NCI-H345 treated with DMSO at 0.1 percent for 48 hours (cell line): ENCODE results near the gene PHLDB3.
A peak's percentile ranks its signal among the peaks of the same experiment; 100 is the strongest.

Source experiments
- DNase-seq: peaks from one replicate; lab custom pipeline; 2025; ENCODE audit not compliant: unreplicated experiment; lab: John Stamatoyannopoulos, UW

The PHLDB3 gene

GRCh38 chr19:43471091-43471490 is 33.5 kb downstream of the PHLDB3 start:
- no peak for DNase-seq

- no peak for DNase-seq
Measured at GRCh38 chr19:43470288-43470687, 34.3 kb downstream of the PHLDB3 start.

GRCh38 chr19:43469160-43469480 is 35.4 kb downstream of the PHLDB3 start:
- DNase-seq = no peak

- DNase-seq = no peak
Measured at GRCh38 chr19:43468354-43469159, 36.0 kb downstream of the PHLDB3 start.

GRCh38 chr19:43467730-43468129 is 36.8 kb downstream of the PHLDB3 start:
- no peak for DNase-seq

- DNase-seq = no peak
Measured at GRCh38 chr19:43467276-43467675, 37.3 kb downstream of the PHLDB3 start.

GRCh38 chr19:43466793-43467192 is 37.8 kb downstream of the PHLDB3 start:
- DNase-seq = no peak

- DNase-seq = no peak
Measured at GRCh38 chr19:43465468-43466120, 39.0 kb downstream of the PHLDB3 start, which contains the start of gene LYPD3. TSS of gene LYPD3 (minus strand) at chr19:43465608. CDS start at chr19:43465571, 37 bp downstream.

- DNase-seq = peak; percentile 49
Measured at GRCh38 chr19:43464134-43464775, 40.3 kb downstream of the PHLDB3 start.

GRCh38 chr19:43463381-43464133 is 41.0 kb downstream of the PHLDB3 start:
- peak; percentile 75 for DNase-seq

GRCh38 chr19:43462785-43463380 is 41.7 kb downstream of the PHLDB3 start:
- DNase-seq = no peak

- DNase-seq = no peak
Measured at GRCh38 chr19:43462383-43462782, 42.2 kb downstream of the PHLDB3 start.

GRCh38 chr19:43461303-43461702 is 43.2 kb downstream of the PHLDB3 start:
- no peak for DNase-seq

GRCh38 chr19:43460362-43461016 is 44.1 kb downstream of the PHLDB3 start:
- no peak for DNase-seq

- no peak for DNase-seq
Measured at GRCh38 chr19:43457809-43458208, 46.7 kb downstream of the PHLDB3 start.

GRCh38 chr19:43455321-43456113 is 49.0 kb downstream of the PHLDB3 start:
- DNase-seq = no peak

- DNase-seq = no peak
Measured at GRCh38 chr19:43454031-43454430, 50.5 kb downstream of the PHLDB3 start.

- no peak for DNase-seq
Measured at GRCh38 chr19:43452582-43452981, 52.0 kb downstream of the PHLDB3 start.

GRCh38 chr19:43450545-43450997 is 54.0 kb downstream of the PHLDB3 start:
- DNase-seq = no peak

- no peak for DNase-seq
Measured at GRCh38 chr19:43447655-43448054, 56.9 kb downstream of the PHLDB3 start.
